ENCODE results near the gene ANK3. TPM values are rescaled to one million over a fixed set of nuclear protein-coding genes. Genes with fewer than 3 reads are reported as not detected.

ANK3 gene
- total RNA-seq, 4 donors from 2014 or later = 86.3 to 224 (median 139) TPM

- WGBS, 2 donors = 41 to 53% methylated on average over 1 of the region's 1 CpG
- H3K36me3 ChIP-seq = peaks cover 0 to 4% (median 0%) of the 10 kb centered on the region in 3 donors
- no peak overlapping the region for H3K27ac ChIP-seq
- H3K9me3 ChIP-seq = no peaks in the 10 kb centered on the region
- H3K27me3 ChIP-seq = no peaks in the 10 kb centered on the region
- H3K4me1 ChIP-seq = peaks cover 0 to 6% (median 0%) of the 10 kb centered on the region in 4 donors
- DNase-seq (ENCODE audit: low spot score in 2 of 2) = peak in 1 of 2 donors; percentile 81
- peak; percentile 7 to 61 (median 21) for TF ChIP-seq CTCF (IDR thresholded peaks at IDR 0.05)
- TF ChIP-seq EP300 (IDR thresholded peaks at IDR 0.05) = peak in 1 of 2 donors; percentile 73
- TF ChIP-seq POLR2A (IDR thresholded peaks at IDR 0.05) = no peak
- no peak overlapping the region for H3K4me3 ChIP-seq
Observed at GRCh38 chr10:60032723-60033122, 357.0 kb downstream of the ANK3 start.

- peaks cover 0 to 3% (median 0%) of the 10 kb centered on the region in 3 donors for H3K36me3 ChIP-seq
- H3K4me1 ChIP-seq = peaks cover 0 to 6% (median 0%) of the 10 kb centered on the region in 4 donors
- H3K4me3 ChIP-seq = no peak overlapping the region
- H3K9me3 ChIP-seq = no peaks in the 10 kb centered on the region
- peak in 1 of 2 donors; percentile 39 for TF ChIP-seq EP300 (IDR thresholded peaks at IDR 0.05)
- no peak for TF ChIP-seq CTCF (IDR thresholded peaks at IDR 0.05)
- no peak for TF ChIP-seq POLR2A (IDR thresholded peaks at IDR 0.05)
- H3K27ac ChIP-seq = no peak overlapping the region
- peak in 1 of 2 donors; percentile 31 for DNase-seq (ENCODE audit: low spot score in 2 of 2)
- no peaks in the 10 kb centered on the region for H3K27me3 ChIP-seq
Observed at GRCh38 chr10:60031664-60032063, 358.0 kb downstream of the ANK3 start.

- H3K27me3 ChIP-seq = no peaks in the 10 kb centered on the region
- peaks cover 0 to 6% (median 0%) of the 10 kb centered on the region in 4 donors for H3K4me1 ChIP-seq
- no peaks in the 10 kb centered on the region for H3K9me3 ChIP-seq
- WGBS, 2 donors = 97 to 98% methylated on average over 1 of the region's 1 CpG
- DNase-seq (ENCODE audit: low spot score in 2 of 2) = no peak
- H3K4me3 ChIP-seq = no peak overlapping the region
- TF ChIP-seq POLR2A (IDR thresholded peaks at IDR 0.05) (no peak), CTCF (IDR thresholded peaks at IDR 0.05) (no peak), EP300 (IDR thresholded peaks at IDR 0.05) (no peak)
- H3K27ac ChIP-seq = no peak overlapping the region
- peaks cover 0 to 3% (median 0%) of the 10 kb centered on the region in 3 donors for H3K36me3 ChIP-seq
Observed at GRCh38 chr10:60031183-60031582, 358.5 kb downstream of the ANK3 start.

- H3K4me3 ChIP-seq = no peak overlapping the region
- H3K36me3 ChIP-seq = peaks cover 0 to 3% (median 0%) of the 10 kb centered on the region in 3 donors
- peaks cover 0 to 6% (median 0%) of the 10 kb centered on the region in 4 donors for H3K4me1 ChIP-seq
- no peak overlapping the region for H3K27ac ChIP-seq
- TF ChIP-seq CTCF (IDR thresholded peaks at IDR 0.05) = no peak
- no peak for TF ChIP-seq POLR2A (IDR thresholded peaks at IDR 0.05)
- no peak for TF ChIP-seq EP300 (IDR thresholded peaks at IDR 0.05)
- H3K27me3 ChIP-seq = no peaks in the 10 kb centered on the region
- 60 to 63% methylated on average over 6 of the region's 6 CpGs for WGBS, 2 donors
- no peak for DNase-seq (ENCODE audit: low spot score in 2 of 2)
- H3K9me3 ChIP-seq = no peaks in the 10 kb centered on the region
Observed at GRCh38 chr10:60029475-60029874, 360.2 kb downstream of the ANK3 start.

GRCh38 chr10:60028081-60028480 is 361.6 kb downstream of the ANK3 start:
- Histone ChIP-seq H3K36me3 (peaks cover 0 to 3% (median 0%) of the 10 kb centered on the region in 3 donors), H3K27me3 (no peaks in the 10 kb centered on the region), H3K4me1 (peaks cover 0 to 6% (median 0%) of the 10 kb centered on the region in 4 donors), H3K4me3 (no peak overlapping the region), H3K27ac (no peak overlapping the region), H3K9me3 (no peaks in the 10 kb centered on the region)
- TF ChIP-seq POLR2A (IDR thresholded peaks at IDR 0.05) (no peak), EP300 (IDR thresholded peaks at IDR 0.05) (no peak), CTCF (IDR thresholded peaks at IDR 0.05) (no peak)
- no peak for DNase-seq (ENCODE audit: low spot score in 2 of 2)
- WGBS, 2 donors = 90 to 96% methylated on average over 1 of the region's 1 CpG

All from tibial nerve (tissue), 4 donors.